HAP-1 (cell line): ENCODE measurements around the gene KLHL6.

Source experiments
- DNase-seq, 2 experiments: peaks; one replicate each; pipeline ENCODE4 v3.0.0-alpha.2; 2016 to 2020; ENCODE audit warnings: low spot score in 2 of 2
- H3K27me3 ChIP-seq: fragments of 250-450 bp; sonication (Bioruptor Pico); 2 replicates; pipeline ENCODE4 v1.5.1; 2020; ENCODE audit warnings: low read depth, mild to moderate bottlenecking, moderate library complexity
- H3K36me3 ChIP-seq: fragments of 250-450 bp; sonication (Bioruptor Pico); replicated peaks from 2 replicates; pipeline ENCODE4 v1.5.1; 2020; ENCODE audit warnings: mild to moderate bottlenecking
- H3K4me1 ChIP-seq: fragments of 250-450 bp; sonication (Bioruptor Pico); 2 replicates; pipeline ENCODE4 v1.5.1; 2020; ENCODE audit warnings: mild to moderate bottlenecking
- H3K4me3 ChIP-seq: fragments of 250-450 bp; sonication (Bioruptor Pico); 2 replicates; pipeline ENCODE4 v1.5.1; 2020; ENCODE audit warnings: mild to moderate bottlenecking, moderate library complexity
- H3K9me3 ChIP-seq: fragments of 250-450 bp; sonication (Bioruptor Pico); 2 replicates; pipeline ENCODE4 v1.5.1; 2020; ENCODE audit warnings: mild to moderate bottlenecking, moderate library complexity
- in situ Hi-C: fragments of 300-500 bp; cut with MboI; formaldehyde crosslinking; loops from 3 replicates; pipeline ENCODE4 v1.14.3; 2020; ENCODE audit warnings: low sequenced_read_pairs, inconsistent platforms, mixed read lengths

The KLHL6 gene, protein sequence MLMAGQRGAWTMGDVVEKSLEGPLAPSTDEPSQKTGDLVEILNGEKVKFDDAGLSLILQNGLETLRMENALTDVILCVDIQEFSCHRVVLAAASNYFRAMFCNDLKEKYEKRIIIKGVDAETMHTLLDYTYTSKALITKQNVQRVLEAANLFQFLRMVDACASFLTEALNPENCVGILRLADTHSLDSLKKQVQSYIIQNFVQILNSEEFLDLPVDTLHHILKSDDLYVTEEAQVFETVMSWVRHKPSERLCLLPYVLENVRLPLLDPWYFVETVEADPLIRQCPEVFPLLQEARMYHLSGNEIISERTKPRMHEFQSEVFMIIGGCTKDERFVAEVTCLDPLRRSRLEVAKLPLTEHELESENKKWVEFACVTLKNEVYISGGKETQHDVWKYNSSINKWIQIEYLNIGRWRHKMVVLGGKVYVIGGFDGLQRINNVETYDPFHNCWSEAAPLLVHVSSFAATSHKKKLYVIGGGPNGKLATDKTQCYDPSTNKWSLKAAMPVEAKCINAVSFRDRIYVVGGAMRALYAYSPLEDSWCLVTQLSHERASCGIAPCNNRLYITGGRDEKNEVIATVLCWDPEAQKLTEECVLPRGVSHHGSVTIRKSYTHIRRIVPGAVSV

DNA sequence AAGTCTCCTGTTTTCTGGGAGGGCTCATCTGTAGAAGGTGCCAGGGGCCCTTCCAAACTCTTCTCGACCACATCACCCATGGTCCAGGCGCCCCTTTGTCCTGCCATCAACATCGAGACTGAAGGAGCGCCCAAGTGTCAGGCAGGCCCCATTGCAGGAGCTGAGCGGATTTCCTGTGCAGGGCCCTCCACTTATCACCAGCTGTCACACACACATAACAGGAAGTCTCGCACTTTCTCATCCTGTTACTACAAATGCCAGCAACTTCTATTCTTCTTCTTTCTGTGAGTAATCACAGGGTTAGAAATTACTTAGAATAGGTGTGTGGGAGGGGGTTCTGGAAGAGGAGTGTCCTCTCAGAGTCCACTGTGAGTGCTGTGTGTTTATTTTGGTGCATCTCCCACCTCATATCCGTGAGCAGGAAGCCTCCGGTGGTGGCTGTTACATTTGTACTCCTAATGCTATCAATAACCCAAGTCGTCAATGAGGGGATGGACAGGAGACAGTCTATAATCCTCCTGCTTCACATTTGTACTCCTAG lies at the start of gene KLHL6:
Gene KLHL6, minus strand, starts transcription at position 166 of the 541 bp plus-strand sequence. Its CDS starts 53 bp downstream, at position 113.
- Histone ChIP-seq H3K4me1 (no peaks in the 10 kb centered on the region), H3K27me3 (no peaks in the 10 kb centered on the region), H3K36me3 (no peaks in the 10 kb centered on the region), H3K9me3 (no peaks in the 10 kb centered on the region), H3K4me3 (no peak within 1 kb of the TSS)
- in situ Hi-C loops, result no loop called here
- no peak for DNase-seq

DNA sequence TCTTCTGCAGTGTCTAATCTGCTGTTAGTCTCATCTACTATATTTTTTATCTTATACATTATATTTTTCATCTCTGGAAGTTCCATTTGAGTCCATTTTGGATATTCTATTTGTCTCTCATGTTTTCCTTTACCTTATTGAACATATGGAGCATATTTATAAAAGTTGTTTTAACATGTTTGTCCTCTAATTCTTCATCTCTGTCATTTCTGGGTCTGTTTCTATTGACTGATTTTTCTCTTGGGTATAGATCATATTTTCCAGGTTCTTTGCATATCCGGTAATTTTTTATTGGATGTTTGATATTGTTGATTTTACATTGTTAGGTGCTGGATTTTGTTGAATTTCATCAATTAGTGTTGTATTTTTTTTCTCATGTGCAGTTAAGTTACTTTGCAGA lies 42.5 kb upstream of the KLHL6 start:
- Histone ChIP-seq H3K4me3 (no peak overlapping the region), H3K9me3 (no peaks in the 10 kb centered on the region; the same call in 1 of the 2 replicates), H3K36me3 (no peaks in the 10 kb centered on the region), H3K27me3 (no peaks in the 10 kb centered on the region), H3K4me1 (no peaks in the 10 kb centered on the region)
- DNase-seq, result no peak
- in situ Hi-C loops, result no loop called here

DNA sequence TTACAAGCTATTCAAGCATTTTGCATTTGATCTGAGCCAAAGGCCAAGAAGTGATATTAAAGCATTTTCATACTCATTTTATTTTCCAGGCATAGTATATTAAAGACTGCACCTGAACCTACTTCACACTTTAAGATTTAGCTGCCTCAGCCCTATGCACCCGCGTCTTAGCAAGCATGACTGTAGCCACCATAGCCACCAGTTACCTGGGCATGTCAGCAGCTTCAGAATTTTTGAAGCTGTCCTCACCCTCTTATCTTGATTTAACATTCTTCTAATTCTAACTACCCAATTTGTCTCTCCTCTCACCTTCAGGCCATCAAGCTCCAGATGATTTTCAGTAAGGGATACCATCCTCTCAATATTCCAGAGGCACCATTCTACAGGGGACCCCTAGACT lies 39.1 kb upstream of the KLHL6 start:
- in situ Hi-C loops, result no loop called here
- Histone ChIP-seq H3K4me3 (no peak overlapping the region), H3K36me3 (no peaks in the 10 kb centered on the region), H3K27me3 (no peaks in the 10 kb centered on the region), H3K4me1 (peaks cover 8% of the 10 kb centered on the region), H3K9me3 (no peaks in the 10 kb centered on the region; the same call in 1 of the 2 replicates)
- no peak for DNase-seq

DNA sequence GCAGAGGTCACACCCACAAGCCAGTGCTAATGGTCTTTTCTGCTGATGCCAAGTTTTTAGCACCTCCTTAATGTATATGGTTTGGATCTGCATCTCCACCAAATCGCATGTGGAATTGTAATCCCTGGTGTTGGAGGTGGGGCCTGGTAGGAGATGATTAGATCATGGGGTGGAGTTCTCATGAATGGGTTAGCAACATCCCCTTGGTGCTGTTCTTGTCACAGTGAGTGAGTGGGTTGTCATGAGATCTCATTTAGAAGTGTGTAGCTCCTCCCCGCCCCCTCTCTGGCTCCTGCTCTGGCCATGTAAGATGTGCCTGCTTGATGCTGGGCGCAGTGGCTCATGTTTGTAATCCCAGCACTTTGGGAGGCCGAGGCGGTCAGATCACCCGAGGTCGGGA lies 37.3 kb upstream of the KLHL6 start:
- Histone ChIP-seq H3K4me3 (no peak overlapping the region), H3K27me3 (no peaks in the 10 kb centered on the region), H3K9me3 (no peaks in the 10 kb centered on the region; the same call in 1 of the 2 replicates), H3K4me1 (peaks cover 8% of the 10 kb centered on the region), H3K36me3 (no peaks in the 10 kb centered on the region)
- no peak for DNase-seq
- in situ Hi-C loops, result no loop called here

DNA sequence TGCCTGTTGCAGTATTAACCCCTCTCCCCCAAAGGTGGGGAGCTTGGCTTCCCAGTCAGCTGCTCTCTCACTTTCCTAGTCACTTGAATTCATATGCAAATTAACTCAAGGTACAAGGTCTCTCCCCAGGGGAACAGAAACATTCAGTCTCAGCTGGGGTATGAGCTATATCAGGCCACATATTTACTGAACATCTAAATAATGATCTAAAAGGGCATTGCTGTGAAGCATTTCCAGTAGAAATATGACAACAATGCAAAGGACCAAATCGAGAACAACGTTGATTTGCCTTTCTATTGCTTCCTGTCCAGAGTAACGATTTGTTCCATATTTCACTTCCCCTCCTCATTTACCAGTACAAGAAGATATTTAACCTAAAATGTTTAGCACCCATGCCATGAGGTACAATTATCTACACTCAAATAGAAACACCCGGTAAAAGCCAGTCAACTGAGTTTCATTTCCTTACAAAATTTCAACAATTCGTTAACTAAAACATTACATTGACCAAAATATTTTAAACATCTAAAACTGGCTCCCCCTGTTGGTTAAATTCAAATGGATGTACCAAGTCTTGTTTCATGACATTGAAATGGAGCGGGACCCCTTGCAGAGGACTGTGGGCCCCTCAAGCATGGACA lies 36.5 kb upstream of the KLHL6 start:
- in situ Hi-C loops, result no loop called here
- Histone ChIP-seq H3K36me3 (no peaks in the 10 kb centered on the region), H3K4me3 (no peak overlapping the region), H3K4me1 (peaks cover 8% of the 10 kb centered on the region), H3K27me3 (no peaks in the 10 kb centered on the region), H3K9me3 (no peaks in the 10 kb centered on the region)
- DNase-seq, result peak; percentile 20 to 43

DNA sequence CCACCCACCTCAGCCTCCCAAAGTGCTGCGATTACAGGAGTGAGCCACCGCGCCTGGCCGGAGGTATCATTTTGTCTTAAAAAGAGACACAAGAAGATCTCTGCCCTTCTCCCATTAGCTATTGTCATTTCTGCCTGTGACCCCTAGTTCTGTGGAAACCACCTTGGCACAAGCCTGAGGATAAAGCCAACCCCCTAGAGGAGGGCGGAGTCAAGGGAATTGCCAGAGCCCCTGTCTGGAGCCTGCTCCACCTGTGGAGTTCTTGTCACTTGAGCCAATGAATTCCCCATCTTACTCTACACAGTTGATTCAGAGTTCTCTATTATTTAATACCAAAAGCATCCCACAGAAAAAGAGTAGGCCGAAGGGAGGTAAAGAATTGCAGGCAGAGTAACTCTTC lies 34.9 kb upstream of the KLHL6 start:
- peaks cover 8% of the 10 kb centered on the region for H3K4me1 ChIP-seq
- in situ Hi-C loops, result no loop called here
- no peak overlapping the region for H3K4me3 ChIP-seq

DNA sequence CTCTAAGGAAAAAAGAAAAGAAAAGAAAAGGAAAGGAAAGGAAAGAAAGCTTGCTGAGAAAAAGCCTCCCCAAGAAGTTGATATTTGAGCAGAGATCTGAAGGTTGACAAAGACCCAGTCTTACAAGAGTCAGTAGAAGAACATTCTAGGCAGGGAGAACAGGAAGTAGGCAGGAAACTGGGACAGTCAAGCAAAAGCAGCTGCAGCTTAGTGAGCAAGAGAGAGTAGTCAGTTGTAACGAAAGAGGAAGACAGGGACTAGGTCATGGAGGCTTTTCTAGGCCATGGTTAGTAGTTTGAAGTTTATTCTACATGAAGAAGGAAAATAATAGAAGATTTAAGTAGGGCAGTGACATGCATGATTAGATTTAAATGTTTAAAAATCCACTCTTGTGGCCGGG lies 31.8 kb upstream of the KLHL6 start:
- peaks cover 8% of the 10 kb centered on the region for H3K4me1 ChIP-seq
- no peaks in the 10 kb centered on the region for H3K9me3 ChIP-seq
- in situ Hi-C loops, result no loop called here
- no peak overlapping the region for H3K4me3 ChIP-seq
- no peaks in the 10 kb centered on the region for H3K36me3 ChIP-seq
- DNase-seq, result no peak
- H3K27me3 ChIP-seq, result no peaks in the 10 kb centered on the region; the same call in 1 of the 2 replicates

More for the DNA sequence above, 34.9 kb upstream of the KLHL6 start:
- no peak for DNase-seq
- H3K27me3 ChIP-seq, result no peaks in the 10 kb centered on the region
- no peaks in the 10 kb centered on the region for H3K9me3 ChIP-seq
- no peaks in the 10 kb centered on the region for H3K36me3 ChIP-seq

DNA sequence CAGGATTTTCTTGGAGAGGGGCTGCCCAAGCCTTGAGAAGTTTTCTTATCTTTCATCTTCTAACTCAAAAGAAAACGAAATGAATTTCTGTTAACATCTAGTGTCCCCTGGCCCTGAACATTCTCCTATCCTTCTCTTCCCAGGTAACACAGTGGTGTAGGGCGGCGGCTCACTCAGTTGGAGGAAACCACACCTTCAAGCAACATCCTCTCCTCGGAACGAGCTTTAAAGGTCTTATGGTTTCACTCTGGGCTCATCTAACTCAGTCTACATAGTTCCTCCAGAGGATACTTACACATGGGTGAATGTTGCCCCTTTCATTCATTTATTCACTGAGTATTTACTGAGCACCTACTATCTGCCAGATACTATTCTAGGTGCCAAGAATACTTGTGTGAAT lies 31.0 kb upstream of the KLHL6 start:
- no peaks in the 10 kb centered on the region; the same call in 1 of the 2 replicates for H3K27me3 ChIP-seq
- H3K36me3 ChIP-seq, result no peaks in the 10 kb centered on the region
- in situ Hi-C loops, result no loop called here
- peaks cover under 1% of the 10 kb centered on the region; the same call in 1 of the 2 replicates for H3K4me1 ChIP-seq
- H3K4me3 ChIP-seq, result no peak overlapping the region
- H3K9me3 ChIP-seq, result no peaks in the 10 kb centered on the region
- DNase-seq, result no peak

DNA sequence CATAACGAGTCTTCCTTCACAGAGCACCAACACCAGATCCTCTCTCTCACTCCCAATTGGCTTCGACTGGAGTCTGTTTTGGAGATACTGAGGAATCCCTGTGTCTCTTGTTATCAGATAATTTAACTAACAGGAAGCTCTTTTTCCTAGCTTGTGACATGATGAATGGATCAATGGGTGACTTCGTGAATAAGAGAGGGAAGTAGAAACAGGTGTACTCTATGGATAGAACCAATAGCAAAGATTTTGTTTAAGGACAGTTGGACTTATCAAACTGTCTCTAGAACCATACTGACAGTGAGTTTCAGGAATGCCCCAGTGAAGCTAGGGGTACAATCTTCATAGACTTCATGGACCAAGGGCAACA lies 29.4 kb upstream of the KLHL6 start:
- Histone ChIP-seq H3K36me3 (no peaks in the 10 kb centered on the region), H3K4me1 (no peaks in the 10 kb centered on the region), H3K9me3 (no peaks in the 10 kb centered on the region), H3K4me3 (no peak overlapping the region), H3K27me3 (no peaks in the 10 kb centered on the region; the same call in 1 of the 2 replicates)
- in situ Hi-C loops, result no loop called here
- no peak for DNase-seq

DNA sequence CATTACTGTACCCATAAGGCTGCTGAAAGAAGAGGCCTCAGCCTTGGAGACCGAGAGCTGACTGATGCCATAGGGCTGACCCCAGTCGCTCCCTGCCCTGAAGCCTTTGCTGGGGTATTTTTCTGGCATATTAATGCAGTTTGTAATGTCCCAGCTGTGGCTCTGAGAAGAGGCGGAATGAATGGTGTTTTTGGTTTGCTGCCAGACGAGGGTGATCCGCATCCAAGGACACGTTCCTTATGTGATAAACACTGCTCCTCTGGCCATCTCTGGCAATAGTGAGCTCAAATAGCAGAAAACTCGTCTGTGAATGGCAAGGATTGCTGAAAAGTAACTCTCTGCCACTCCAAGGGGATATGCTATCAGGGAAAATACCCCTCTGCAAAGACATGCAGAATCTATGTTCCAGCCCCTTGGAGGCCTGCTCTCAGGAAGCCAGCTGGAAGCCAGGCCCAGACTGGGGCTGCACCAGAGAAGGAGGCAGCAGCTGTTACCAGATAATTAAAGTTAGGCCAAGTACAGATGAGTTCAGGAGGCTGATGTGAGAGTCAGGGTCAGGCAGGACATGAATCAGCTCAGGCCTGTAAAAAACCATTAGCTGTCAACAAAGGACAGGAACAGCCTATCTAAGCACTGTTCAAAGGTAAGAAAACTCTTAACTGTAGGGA lies 28.9 kb upstream of the KLHL6 start:
- no peaks in the 10 kb centered on the region for H3K36me3 ChIP-seq
- in situ Hi-C loops, result no loop called here
- no peak overlapping the region for H3K4me3 ChIP-seq
- H3K4me1 ChIP-seq, result no peaks in the 10 kb centered on the region
- no peak for DNase-seq
- no peaks in the 10 kb centered on the region; the same call in 1 of the 2 replicates for H3K27me3 ChIP-seq
- no peaks in the 10 kb centered on the region for H3K9me3 ChIP-seq

DNA sequence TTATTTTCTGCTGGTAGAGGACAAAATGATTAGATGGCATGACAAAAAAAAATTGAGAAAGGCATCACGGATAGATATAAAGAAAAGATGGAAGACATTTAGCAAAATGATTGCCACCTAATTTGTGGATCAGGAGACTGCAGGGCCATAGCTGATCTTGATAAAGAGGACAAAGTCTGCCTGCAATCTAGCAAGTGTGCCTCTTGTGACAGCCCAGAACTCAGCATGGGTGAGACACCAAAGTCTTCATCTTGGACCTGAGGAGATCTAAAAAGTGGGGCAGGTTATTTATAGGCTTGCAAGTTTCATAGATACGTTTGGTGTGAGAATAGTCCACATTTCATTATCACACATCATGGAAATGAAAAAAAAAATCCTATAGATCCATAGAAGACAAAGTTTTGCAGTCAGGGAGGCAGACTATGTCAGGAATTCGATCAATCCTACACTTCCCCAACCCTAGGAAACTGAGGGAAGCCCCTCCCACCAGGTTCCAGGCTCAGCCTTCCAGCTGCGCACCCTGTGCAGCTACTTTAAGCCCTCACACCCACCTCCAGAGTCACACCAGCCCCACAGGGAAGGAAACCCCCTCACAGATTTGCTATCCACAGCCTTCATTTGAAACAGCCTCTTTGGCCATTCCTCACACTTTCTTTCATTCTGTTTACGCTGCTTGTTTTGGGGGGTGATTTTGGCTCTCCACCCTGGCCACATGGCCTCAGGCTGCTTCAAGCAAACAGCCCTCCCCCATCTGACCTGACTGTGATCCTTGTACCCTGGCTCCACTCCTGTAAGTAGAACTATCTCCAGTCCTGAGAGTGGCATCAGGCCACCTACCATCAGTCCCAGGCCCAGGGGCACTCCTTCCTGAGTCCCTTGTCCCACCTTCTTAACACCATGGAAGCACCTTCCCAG lies 28.1 kb upstream of the KLHL6 start:
- no peaks in the 10 kb centered on the region for H3K4me1 ChIP-seq
- in situ Hi-C loops, result no loop called here
- no peaks in the 10 kb centered on the region for H3K36me3 ChIP-seq
- H3K9me3 ChIP-seq, result no peaks in the 10 kb centered on the region
- DNase-seq, result no peak
- H3K27me3 ChIP-seq, result no peaks in the 10 kb centered on the region; the same call in 1 of the 2 replicates
- H3K4me3 ChIP-seq, result no peak overlapping the region

DNA sequence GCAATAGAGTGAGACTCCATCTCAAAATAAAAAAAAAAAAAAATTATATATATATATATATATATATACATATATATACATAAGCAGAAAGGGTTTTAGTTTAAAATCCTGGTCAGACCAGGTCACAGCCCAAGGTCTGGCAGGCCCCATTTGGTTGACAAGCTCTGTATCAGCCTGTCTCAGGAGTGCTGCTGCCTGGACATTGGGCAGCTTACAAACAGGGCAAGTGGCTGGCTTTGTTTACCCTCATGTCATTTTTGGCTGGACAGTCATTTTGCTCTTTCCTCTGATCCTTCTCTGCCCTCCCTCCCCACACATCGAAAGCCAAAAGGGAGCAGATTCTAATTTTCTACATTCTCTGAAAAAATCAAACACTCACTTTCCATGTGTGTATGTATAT lies 26.7 kb upstream of the KLHL6 start:
- H3K4me1 ChIP-seq, result peaks cover 2% of the 10 kb centered on the region; the same call in 1 of the 2 replicates
- H3K27me3 ChIP-seq, result no peaks in the 10 kb centered on the region; the same call in 1 of the 2 replicates
- no peaks in the 10 kb centered on the region for H3K36me3 ChIP-seq
- no peak overlapping the region for H3K4me3 ChIP-seq
- no peaks in the 10 kb centered on the region for H3K9me3 ChIP-seq
- no peak for DNase-seq
- in situ Hi-C loops, result no loop called here
